ENCODE measurements around the gene C2CD4D. TPM values are rescaled to one million over a fixed set of nuclear protein-coding genes. Genes with fewer than 3 reads are reported as not detected.
A peak's percentile ranks its signal among the peaks of the same experiment; 100 is the strongest.

C2CD4D gene
- total RNA-seq, 4 donors from 2014 or later, result 1.4 to 4.2 (median 2.3) TPM

DNA sequence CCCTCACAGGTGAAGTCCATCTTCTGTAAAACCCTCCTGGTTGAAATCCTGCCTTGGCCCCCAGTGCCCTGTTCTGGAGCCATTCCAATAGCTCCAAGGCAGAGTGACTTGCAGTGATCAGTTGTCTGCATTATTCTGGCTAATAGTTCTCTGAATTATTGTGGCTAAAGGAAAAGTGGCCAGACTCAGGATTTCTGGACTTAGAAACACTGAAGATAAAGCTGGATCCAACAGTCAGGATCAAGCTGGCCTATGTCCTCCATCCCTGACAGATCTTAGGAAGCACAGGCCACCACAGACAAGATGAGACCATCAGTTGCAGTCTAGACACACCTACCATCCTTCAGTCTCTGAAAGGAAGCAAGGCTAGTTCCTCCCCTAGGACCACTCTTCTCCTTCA, 801 bp upstream of the C2CD4D start:
- DNase-seq (ENCODE audit: low spot score in 2 of 2), result no peak
- H3K4me3 ChIP-seq (ENCODE audit: low read depth, poor library complexity, severe bottlenecking), result no peak overlapping the region
- TF ChIP-seq, protein P1, sequence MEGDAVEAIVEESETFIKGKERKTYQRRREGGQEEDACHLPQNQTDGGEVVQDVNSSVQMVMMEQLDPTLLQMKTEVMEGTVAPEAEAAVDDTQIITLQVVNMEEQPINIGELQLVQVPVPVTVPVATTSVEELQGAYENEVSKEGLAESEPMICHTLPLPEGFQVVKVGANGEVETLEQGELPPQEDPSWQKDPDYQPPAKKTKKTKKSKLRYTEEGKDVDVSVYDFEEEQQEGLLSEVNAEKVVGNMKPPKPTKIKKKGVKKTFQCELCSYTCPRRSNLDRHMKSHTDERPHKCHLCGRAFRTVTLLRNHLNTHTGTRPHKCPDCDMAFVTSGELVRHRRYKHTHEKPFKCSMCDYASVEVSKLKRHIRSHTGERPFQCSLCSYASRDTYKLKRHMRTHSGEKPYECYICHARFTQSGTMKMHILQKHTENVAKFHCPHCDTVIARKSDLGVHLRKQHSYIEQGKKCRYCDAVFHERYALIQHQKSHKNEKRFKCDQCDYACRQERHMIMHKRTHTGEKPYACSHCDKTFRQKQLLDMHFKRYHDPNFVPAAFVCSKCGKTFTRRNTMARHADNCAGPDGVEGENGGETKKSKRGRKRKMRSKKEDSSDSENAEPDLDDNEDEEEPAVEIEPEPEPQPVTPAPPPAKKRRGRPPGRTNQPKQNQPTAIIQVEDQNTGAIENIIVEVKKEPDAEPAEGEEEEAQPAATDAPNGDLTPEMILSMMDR (IDR thresholded peaks at IDR 0.05), result no peak
- intact Hi-C loops (cut with DNase I; ENCODE audit: low total_unique reads), result no loop called here

DNA sequence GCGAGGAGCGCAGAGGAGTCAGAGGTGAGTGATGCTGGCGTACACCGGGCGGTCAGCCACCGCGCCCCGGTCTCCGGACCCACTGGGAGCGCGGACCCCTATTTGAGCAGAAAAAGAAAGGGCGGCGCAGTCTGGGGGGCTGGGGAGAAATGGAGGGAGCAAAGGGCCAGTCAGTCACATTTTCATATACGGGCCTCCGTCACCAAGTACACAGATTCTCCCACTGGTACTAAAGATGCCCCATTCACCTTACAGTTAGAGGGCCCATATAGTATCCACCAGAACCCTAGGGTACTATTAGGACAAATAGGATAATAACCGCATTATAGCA, 573 bp downstream of the C2CD4D start:
- TF ChIP-seq, protein P1 (IDR thresholded peaks at IDR 0.05), result no peak
- DNase-seq (ENCODE audit: low spot score in 2 of 2), result no peak
- intact Hi-C loops (cut with DNase I; ENCODE audit: low total_unique reads), result loop anchor here (10.0 kb wide), 1 partner anchor 304 kb away; no protein-coding TSS in a partner anchor
- no peak overlapping the region for H3K4me3 ChIP-seq (ENCODE audit: low read depth, poor library complexity, severe bottlenecking)
- WGBS, 2 donors, result 29 to 38% methylated on average over 16 of the region's 16 CpGs

DNA sequence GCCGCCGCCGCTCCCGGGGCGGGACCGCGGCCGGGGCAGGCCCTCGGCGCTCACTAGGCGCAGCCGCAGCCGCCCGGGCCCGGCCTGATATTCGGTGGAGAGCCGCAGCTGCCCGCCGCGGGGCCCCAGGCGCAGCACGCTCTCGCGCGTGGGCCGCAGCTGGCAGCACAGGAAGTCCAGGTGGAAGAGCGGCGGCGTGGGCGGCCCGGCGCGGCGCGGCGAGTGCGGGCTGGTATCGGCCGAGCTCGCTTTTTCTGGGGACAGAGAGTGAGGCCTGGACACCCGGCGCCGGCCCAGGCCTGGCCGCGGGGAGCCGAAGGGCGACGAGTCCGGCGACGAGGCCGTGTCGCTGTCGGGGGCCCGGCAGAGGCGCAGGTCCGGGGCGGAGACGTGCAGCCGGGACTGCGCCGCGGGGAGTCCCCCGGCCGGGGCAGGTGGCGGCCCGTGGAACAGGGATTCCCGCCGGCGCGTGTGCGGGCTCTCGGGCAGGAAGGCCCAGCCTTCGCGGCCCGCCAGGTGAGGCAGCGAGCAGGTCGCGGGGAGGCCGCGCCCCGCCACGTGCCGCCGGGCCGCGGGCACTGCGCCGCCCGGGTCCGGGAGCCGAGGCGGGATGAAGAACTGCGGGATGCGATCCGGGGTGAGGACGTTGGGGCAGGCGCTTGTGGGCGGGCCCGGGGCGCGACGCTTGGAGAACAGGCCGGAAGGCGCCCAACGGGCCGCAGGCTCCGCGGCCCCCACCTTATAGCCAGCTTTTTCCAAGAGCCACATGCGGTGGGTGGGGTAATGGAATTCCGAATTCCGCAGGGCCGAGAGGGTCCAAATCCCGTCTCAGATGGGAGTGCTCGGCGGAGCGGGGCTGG, 1.2 kb downstream of the C2CD4D start:
- DNase-seq (ENCODE audit: low spot score in 2 of 2), result no peak
- peak overlapping the region; percentile 10 for H3K4me3 ChIP-seq (ENCODE audit: low read depth, poor library complexity, severe bottlenecking)
- intact Hi-C loops (cut with DNase I; ENCODE audit: low total_unique reads), result loop anchor here (10.0 kb wide), 1 partner anchor 304 kb away; no protein-coding TSS in a partner anchor
- 16 to 43% methylated on average over 31 to 53 of the region's 117 CpGs for WGBS, 2 donors
- TF ChIP-seq POLR2A (IDR thresholded peaks at IDR 0.05), result no peak
- TF ChIP-seq, protein P1 (IDR thresholded peaks at IDR 0.05), result no peak

DNA sequence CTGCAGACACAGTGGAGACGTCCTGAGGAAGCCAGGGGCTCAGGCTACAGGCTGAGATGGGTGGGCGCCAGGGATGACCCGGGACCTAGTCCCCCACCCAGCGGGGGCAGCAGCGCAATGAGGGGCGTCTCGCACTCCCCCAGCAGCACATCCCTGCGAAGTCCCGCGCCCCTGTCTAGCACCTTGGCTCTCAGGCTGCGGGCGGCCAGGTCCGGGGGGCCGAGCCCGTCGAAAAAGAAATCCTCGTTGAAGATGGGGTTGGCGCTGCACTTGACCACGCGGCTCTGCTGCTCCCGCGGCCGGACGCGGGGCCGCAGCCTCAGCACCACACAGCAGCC, 1.8 kb downstream of the C2CD4D start:
- intact Hi-C loops (cut with DNase I; ENCODE audit: low total_unique reads), result loop anchor here (10.0 kb wide), 1 partner anchor 303 kb away; no protein-coding TSS in a partner anchor
- no peak overlapping the region for H3K4me3 ChIP-seq (ENCODE audit: low read depth, poor library complexity, severe bottlenecking)
- WGBS, 2 donors, result 43 to 56% methylated on average over 15 to 25 of the region's 26 CpGs
- TF ChIP-seq, protein P1 (IDR thresholded peaks at IDR 0.05), result no peak
- no peak for TF ChIP-seq POLR2A (IDR thresholded peaks at IDR 0.05)
- no peak for DNase-seq (ENCODE audit: low spot score in 2 of 2)

DNA sequence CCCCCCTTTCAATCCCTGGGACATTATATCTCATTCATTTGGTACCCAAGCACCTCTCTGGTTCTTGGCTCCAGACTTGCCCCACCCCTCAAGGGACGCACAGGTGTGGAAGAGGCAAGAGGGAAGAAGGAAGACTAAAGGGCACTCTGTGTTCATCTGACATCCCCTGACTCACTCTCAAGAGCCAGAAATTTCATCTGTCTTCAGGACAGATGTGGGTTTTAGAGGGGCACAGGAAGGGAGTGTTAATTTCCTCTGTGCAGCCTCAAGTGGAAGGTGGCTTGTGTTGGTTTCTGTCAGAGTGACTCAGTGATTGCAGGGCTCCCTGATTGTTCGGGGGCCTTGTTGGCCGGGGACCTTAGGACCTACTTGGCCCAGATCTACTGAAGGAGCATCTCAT, 2.4 kb downstream of the C2CD4D start:
- intact Hi-C loops (cut with DNase I; ENCODE audit: low total_unique reads), result loop anchor here (10.0 kb wide), 1 partner anchor 302 kb away; no protein-coding TSS in a partner anchor
- H3K4me3 ChIP-seq (ENCODE audit: low read depth, poor library complexity, severe bottlenecking), result no peak overlapping the region
- WGBS, 2 donors, result 47 to 66% methylated on average over 3 of the region's 3 CpGs
- DNase-seq (ENCODE audit: low spot score in 2 of 2), result no peak
- no peak for TF ChIP-seq POLR2A (IDR thresholded peaks at IDR 0.05)
- TF ChIP-seq, protein P1 (IDR thresholded peaks at IDR 0.05), result no peak
